Fibroblast of skin of scalp (primary cell): ENCODE measurements around the gene LRIG3.
"Not testable (repeated sequence)": the region's sequence is repeated elsewhere in the genome, so short reads cannot be mapped to it uniquely, and the experiment has no call there.

ENCODE experiments used
- DNase-seq: peaks from one replicate; pipeline ENCODE4 v3.0.0-alpha.2; 2013

LRIG3 gene

DNA sequence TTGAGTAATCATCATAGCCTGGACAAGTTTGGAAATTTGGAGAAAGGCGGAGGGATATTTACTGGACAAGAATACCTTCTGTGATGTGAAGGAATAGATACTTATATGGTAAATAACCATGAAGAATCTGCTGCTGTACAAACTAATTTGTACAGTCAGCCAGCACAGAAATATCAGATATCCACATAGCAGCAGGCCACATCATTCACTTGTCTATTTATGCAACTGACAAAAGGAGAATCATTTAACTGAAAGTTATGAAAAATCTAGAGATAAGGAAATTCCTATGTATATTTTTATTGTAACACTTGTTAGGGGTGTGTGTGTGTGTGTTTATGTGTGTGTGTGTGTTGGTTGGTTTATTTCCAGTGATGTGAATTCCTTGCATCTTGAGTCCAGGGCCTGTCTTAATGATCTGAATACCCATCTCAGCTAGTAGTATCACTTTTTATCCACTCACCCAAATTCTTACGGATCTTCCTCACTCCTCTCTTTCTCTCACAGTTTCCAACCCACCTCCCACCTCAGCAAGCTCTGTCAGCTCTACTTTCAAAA, 10.5 kb upstream of the LRIG3 start:
- DNase-seq, result no peak

DNA sequence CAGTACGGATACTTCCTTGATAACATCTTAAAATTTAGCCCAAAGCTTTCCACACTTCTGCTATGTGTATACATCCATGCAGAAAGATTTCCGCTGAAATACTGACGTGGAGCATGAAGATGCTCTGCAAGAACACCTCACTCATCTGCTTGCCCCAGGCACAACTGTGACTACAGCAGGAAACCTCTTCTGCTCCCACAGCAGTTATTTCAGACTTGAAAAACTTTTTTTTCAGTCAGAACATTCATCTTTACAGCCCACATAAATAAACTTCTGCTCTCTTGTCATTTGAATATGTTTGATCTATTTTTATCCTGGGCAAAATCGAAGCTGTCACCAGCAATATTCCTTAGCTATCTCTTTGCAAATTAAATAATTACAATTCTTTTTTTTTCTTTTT, 6.8 kb upstream of the LRIG3 start:
- no peak for DNase-seq

DNA sequence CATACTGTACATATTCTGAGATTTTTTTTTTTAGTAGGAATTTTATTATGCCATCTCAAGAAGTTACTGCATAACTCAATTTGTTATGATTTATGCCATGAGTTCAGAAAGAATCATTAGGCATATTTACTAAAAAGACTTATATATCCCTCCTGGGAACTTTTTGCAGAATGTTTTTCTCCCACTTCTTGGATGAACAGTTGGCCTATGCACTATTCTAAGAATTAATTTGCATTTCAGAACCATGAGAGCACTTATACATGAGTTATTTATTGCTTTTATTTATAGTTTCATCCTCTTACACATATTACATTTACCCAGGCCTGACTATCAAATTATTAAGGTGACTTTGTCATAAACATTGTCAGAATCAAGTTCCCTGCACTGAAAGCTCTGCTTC, 6.3 kb upstream of the LRIG3 start:
- no peak for DNase-seq

DNA sequence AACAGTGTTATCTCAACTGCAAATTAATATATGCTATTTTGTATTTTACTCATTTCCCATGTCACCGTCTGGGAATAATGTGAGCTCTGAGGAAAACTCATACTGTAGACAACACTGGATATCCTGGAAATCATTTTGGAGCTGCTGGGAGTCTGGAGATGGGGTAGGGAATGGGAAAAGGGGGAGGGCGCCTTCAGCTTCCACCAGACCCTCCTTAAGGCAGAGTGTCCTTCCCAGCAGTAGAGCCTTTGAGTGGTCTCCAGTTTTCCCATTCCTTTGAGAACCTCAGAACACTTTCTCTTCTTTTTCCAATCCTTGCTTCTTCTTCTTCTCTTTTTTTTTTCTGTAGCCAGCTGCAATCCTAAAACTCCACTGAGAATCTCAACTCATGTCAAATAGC, 5.4 kb upstream of the LRIG3 start:
- no peak for DNase-seq

DNA sequence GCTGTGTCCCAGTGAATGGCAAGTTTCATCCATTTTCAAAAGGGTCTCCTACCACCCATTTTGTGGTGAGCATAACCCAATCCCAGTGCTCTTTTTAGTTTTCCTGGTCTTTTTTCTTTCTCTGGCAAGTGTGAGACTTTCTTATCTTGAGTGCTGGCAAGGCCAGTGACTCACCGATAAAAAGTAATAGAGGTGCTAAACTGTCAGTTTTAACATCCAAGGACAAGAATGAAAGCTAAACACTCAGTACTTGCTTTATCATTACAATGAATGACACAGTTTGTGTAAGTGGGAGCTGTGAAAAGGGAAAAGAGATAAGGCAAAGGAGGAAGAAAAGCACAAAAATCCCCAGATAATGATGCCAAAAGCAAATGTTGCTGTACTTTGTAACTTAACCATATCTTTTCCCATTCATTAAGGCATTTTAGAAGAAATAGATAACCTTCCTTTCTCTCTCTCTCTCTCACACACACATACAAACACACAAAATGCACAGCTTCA, 4.9 kb upstream of the LRIG3 start:
- no peak for DNase-seq

DNA sequence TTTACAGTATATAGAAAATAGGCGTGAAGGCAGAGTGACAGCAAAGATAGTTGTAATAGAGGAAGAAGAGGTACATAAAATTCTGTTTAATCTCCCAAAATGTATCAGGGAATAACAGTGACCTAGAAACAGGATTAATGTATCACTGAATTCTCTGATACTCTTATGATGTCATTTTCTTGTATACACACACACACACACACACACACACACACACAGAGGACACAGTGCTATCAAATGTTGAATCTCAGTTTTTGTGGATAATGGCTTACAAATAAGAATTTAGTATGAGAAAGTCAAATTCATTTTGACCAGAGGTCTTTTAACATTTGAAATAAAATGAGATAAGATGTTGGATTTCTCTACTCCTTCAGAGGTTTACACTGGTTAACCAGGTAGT, 4.3 kb upstream of the LRIG3 start:
- no peak for DNase-seq

DNA sequence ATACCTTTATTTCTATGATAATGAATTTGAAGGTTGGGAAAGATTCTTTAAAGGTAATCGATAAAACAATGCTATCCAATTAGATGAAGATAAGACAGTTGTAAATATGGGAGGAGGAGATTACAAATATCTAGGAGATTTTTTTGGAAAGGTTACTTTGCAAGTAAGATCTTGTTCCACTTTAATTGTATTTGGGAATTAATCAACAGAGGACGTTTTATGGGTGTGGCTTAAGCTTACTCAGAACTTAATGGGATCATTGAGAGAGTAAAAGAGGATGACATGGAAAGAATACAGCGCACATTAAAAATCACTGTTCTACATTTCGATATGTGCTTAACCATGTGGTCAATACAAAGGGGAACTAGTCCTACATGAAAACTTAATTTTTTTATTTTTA, 3.5 kb upstream of the LRIG3 start:
- no peak for DNase-seq

DNA sequence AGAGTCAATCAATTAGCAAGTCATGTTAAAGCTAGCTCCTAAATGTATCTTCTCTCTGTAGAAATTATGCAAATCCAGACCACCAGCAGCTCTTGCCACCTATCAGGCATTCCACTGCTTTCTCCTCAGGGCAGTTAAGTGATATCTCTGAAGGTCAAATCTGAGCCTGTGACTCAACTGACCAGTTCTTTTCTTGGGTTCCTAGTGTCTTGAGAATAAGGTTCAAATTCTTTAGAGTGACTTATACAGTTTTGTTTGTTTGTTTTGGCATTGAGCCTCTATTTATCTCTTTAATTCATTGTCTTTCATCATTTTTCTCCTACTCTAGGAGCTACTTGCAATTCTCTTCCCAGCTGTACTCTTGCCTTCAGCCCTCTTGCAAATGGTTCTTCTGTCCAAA, 2.5 kb upstream of the LRIG3 start:
- DNase-seq, result no peak

DNA sequence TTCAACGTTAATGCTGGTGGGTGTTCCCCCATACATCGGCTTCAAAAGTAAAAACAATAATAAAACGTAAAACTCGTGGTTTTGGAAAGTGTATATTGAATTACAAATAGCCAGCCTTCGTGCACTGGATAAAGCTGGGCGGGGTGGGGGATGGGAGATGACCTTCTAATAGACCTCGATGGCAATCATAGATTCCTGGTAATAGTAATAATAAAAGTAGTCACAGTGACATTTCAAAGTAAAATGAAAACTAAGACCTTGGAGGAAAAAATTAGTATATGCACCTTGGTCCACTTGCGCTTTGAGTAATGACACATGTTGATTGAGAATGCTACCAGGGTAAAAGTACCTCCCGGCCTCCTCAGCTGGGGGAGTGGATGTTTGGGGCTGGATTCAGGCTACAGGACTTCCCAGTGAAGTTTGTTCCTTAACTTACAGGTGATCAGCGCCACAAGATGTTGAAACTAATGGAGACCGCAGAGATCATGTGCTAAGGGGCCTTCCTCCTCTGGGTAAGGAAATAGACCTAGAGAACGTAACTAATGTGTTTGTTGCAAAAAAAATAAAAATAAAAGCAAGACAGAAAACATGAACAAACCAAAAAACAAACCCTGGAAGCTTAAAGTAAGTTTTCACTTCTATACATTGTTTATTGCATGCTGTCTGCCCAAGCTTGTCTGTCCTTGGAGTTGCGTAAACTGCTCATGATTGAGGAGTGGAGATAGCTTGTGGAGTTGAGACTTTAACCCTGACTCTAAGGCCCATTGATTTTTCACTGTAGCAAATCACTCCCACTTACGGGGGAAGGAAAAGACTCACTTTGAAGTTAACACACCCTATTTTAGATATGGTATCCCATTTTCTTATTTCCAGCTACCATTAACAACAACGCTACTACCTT, 907 bp upstream of the LRIG3 start:
- DNase-seq, result no peak

DNA sequence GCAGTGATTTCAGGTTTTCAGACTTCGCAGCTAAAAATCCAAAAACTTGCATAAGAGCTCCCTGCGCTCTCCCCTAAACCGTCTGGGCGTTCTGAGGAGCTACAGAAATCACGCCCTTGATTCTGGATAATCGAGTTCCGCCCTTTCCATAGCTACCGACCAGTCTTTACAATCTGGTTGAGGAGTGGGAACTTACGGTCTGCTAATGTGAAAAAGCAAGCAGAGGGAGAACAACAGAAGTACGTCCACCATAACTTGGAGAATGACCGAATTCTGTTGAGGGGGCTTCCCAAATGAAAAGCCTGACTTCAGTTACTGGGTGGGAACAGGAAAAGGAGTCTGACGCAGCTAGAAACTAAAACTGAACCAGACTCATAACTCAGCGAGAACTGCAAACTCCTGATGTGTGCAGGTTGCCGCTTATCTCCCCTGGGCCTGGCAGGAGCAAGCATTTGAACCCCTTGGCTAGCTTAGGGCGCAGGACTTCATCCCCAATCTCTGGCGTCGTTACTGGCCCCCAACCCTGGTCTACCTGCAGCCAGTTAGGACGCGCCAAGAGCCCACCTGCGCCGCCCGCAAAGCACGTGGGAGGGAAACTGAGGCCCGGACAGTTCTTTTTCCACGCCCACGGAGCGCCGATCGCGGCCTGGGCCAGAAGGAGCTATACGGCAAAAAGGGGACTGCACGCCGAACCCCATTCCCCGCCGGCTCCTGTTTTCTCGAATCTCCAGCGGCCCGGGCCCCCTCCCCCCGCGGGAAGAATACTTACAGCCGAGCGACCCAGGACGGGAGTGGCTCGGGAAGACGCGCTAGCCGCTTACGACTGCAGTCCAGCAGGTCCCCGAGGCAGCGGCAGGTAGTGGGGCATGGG, 838 bp downstream of the LRIG3 start:
- DNase-seq, result peak; percentile 43

DNA sequence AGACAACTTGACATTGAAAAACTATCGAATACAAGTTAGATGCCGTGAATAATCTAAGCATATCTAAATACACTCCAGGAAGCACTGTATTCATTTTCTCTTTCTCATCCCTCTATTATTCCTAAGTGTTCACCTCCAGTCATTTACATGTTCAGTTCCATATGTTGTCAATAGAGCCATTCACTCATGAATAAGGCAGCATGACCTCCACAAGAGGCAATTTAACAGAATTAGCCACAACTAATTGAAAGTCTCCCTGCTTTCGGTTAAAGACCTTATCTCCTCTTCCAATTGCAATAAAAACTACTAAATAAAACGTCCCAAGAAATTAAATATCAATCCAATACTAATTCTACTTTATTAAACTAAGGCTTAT, 1.8 kb downstream of the LRIG3 start:
- DNase-seq, result no peak

DNA sequence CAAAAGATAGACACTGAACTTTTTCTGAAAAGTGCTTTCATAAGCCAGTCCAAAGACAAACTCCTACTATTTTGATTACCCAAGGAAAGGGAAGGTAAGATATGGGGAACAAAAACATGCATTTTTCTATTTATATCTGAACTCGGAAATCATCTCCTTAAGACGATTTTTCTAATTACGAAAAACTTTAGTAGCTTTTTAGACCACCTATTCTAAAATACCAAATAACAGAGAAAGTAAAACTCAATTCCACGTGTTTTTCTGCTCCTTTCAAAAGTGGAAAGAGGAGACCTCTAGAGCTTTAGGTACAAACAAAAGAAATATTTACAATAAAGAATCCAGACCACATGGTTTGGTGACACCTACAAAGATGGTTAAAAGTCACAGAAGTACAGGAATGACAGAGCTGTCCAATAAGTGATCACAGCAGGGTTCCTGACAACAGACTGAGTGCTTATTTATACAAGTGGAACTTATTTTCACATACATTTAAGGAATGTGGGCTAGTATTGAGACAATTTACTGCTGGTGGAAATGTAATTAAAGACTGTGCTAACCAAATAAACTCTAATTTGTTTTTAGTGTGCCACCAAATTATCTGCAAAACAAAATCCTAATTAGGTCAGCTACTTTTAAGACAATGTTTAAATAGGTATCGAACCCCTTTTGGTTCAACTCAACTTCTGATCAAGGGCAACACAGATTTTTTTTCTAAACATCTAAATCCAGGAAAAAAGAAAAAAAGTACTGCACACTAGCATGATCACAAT, 2.4 kb downstream of the LRIG3 start:
- DNase-seq, result peak; percentile 86

DNA sequence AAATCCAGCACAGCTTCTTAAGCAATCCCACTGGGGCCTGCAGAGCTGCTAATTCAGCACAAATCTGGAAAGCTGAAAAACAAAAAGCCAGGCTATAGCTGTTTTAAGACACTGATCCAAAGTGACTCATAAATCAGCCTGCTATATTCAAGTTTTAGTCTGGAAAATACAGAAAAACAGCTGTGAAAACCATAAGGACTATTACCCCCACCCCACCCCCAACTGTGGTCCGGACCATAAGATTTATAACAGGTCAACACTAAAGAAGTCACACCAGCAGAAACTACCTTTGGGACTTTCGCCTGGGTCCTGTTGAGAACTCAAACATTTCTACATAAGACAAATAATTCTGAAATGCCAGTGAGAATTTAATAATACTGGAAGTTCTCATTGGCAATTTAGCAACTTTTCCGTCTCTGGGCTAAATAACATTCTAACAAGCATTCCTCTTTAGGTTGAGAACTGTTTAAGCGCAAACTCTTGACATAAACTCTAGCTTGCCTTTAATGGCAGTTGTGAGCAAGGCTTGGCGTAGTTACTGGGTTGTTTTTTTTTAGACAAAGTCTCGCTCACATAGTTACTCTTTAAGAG, 3.3 kb downstream of the LRIG3 start:
- peak; percentile 89 for DNase-seq

DNA sequence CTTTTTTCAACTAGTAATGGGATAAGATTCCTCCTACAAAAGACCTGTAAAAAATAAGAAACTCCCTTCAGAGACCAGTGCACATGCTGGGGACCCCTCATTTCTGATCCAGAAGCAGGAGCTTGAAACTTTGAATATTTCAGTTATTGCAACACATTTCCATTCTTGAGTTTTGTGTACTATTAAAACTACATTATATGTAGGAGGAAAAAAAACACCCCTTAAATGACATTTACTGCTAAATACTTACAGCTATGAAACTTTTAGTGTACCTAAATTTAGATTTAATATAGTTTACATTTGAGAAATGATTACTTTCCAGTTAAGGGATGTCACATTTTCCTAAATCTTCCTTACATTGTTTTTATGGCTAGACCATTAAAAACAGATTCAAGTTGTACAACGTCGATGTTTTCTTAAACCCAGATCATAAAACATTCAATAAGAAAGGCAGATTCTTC, 4.1 kb downstream of the LRIG3 start:
- DNase-seq, result no peak

DNA sequence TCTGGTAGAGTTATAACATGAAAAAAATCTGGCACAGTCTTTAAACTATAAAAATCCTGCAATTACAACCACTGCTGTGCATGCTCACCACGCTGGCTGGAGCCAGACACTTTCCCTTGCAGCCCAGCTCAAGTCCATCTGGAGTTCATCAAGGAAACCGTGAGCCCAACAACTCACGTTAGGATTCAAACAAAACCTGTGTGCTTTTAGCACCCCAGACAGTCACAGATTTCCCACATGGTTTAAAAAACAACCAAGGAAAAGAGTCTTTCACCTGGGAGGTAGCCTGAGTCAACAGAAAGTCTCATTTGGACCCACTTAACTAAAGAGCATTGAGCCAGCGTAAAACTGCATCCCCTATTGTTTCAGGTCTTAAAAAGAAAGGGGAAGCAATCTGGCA, 4.7 kb downstream of the LRIG3 start:
- DNase-seq, result peak; percentile 83

DNA sequence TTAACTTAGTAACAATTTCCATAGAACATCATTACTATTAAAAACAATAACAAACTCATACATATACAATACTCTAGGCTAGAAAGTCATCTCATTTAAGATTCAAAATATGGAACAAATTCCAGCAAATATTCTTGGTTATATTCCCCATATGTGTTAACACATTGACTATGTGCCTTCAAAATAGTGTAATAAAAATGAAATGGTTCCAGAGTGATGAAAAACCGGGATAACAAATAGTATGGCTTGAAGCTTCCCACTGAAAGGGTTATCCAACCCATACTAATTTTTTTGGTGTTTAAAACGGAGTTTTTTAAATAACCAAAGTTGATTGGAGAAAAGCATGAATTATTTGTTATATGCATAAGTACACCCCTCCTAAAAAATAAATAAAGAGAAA, 5.3 kb downstream of the LRIG3 start:
- no peak for DNase-seq

DNA sequence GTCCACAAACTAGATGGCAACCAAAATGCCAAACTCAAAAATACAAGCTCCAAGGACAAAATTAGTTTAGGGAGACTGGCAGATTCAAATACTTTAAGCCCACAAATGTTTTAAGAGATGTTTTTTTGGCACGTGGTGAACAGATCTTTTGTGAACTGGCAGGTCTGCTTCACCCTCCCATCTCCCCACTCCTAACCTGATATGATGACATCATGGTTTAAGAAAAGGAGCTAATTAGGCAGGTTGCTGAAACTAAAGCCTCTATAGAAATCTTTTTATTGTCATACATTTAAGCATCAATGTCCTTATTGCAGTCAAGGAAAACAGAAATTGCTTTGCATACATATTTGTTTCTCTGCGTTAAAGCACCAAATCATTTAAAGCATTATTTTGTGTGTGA, 5.8 kb downstream of the LRIG3 start:
- no peak for DNase-seq

DNA sequence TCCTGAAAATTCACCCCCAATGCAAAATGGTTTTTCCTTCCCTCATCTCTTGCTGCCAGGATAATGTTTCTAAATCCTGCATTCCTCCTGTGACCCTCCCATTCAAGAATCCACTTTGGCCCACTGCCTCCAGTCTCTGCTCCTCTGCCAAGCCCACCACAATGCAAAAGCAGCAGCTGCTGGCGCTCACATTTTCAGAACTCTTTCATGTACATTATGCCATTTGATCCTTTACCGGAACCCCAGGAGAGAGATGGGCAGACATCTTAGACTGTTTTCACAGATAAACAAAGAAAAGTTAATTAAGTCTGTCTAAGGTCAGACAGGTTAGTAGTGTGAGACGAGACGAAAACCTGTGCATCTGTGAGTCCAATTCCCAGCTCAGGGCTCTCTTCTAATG, 12.9 kb downstream of the LRIG3 start:
- peak; percentile 48 for DNase-seq

DNA sequence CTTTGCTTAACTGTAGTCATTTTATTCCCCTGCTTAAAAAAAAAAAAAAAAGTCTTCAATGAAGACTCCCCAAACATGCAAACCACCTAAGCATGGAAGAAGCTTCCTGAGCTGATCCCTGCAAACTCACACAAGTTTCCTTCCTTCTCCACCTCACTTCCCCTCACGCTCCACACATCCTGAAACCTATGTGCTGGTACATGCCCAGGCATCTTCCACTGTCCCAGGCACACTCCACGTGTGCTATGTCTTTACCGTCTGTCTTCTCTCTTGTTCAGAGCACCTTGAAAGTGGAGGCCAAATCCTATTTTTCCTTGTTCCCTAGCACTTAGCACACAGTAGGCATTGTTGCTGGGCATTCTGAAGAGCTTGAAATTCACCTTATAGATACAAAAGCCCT, 13.4 kb downstream of the LRIG3 start:
- DNase-seq, result no peak

DNA sequence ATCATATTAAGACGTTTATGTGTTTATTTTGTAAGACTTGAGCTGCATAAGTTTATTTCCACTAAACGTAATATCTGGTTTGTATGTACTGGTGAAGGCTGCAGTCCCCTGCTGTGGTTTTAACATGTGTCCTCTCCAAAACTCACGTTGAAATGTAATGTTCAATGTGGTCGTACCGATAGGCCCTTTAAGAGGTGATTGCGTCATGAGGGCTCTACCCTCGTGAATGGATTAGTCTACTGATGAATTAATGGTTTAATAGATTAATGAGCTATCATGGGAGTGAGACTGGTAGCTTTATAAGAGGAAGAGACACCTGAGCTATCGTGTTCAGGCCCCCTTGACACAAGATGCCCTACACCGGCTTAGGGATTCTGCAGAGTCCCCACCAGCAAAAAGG, 14.9 kb downstream of the LRIG3 start:
- no peak for DNase-seq

DNA sequence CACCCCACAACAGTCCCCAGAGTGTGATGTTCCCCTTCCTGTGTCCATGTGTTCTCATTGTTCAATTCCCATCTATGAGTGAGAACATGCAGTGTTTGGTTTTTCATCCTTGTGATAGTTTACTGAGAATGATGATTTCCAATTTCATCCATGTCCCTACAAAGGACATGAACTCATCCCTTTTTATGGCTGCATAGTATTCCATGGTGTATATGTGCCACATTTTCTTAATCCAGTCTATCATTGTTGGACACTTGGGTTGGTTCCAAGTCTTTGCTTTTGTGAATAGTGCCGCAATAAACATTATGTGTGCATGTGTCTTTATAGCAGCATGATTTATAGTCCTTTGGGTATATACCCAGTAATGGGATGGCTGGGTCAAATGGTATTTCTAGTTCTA, 17.6 kb downstream of the LRIG3 start:
- not testable (repeated sequence) for DNase-seq

DNA sequence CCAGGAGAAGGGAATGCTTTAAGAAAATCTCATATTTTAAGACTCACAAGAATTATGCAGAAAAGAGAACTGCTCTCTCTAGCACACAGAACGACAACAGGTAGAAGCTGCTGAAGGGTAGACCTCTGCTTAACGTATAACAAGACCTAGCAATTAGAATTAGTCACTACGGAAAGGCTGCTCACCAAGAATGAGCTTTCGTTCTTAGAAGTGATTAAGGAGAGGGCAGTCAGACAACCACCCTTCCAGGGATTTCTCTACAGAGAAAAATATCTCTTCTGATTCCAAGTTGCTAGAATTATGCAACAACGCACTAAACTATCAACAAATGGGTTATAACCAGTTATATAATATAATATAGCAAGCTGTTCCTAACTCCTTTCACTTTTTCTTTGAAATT, 18.6 kb downstream of the LRIG3 start:
- DNase-seq, result no peak
